Endothelial cell (in vitro differentiated cells): Measurements from ENCODE around the gene TBC1D22B. TPM values are rescaled to one million over a fixed set of nuclear protein-coding genes. Genes with fewer than 3 reads are reported as not detected.

Experiments used
- DNase-seq: peaks from one replicate; pipeline ENCODE4 v3.0.0; 2021; ENCODE audit warnings: low spot score
- H3K27ac Mint-ChIP-seq: one replicate; pipeline ENCODE4 v1.8.0; 2021; ENCODE audit warnings: mixed read lengths, inconsistent platforms; ENCODE audit not compliant: unreplicated experiment
- H3K27me3 Mint-ChIP-seq: one replicate; pipeline ENCODE4 v1.8.0; 2021; ENCODE audit warnings: mild to moderate bottlenecking, moderate library complexity, mixed read lengths, inconsistent platforms; ENCODE audit not compliant: unreplicated experiment
- H3K36me3 Mint-ChIP-seq: one replicate; pipeline ENCODE4 v1.8.0; 2021; ENCODE audit warnings: mild to moderate bottlenecking, low read depth, mixed read lengths, inconsistent platforms; ENCODE audit not compliant: unreplicated experiment
- H3K4me1 Mint-ChIP-seq: one replicate; pipeline ENCODE4 v1.8.0; 2021; ENCODE audit warnings: mild to moderate bottlenecking, mixed read lengths, inconsistent platforms; ENCODE audit not compliant: unreplicated experiment
- H3K4me3 Mint-ChIP-seq: one replicate; pipeline ENCODE4 v1.8.0; 2021; ENCODE audit warnings: mild to moderate bottlenecking, mixed read lengths, inconsistent platforms; ENCODE audit not compliant: unreplicated experiment
- H3K9me3 Mint-ChIP-seq: one replicate; pipeline ENCODE4 v1.8.0; 2021; ENCODE audit warnings: mixed read lengths, inconsistent platforms; ENCODE audit not compliant: unreplicated experiment
- CTCF ChIP-seq: fragments of 200-600 bp; sonication (generic); IDR thresholded peaks from one replicate; pipeline ENCODE4 v1.5.0; 2021; ENCODE audit warnings: antibody characterized with exemption; ENCODE audit not compliant: unreplicated experiment
- total RNA-seq: library from RNA; stranded (reverse); fragmentation: NEBNext Ultra II Directional; extraction: Animal tissue kit (Norgen Biotek cat#: 25700); gene quantifications from one replicate; pipeline ENCODE4 v1.2.1, GENCODE V29; 2021; ENCODE audit not compliant: unreplicated experiment

The TBC1D22B gene
- total RNA-seq, 1 donor from 2014 or later = 11.8 TPM

GRCh38 chr6:37259191-37259590 lies 1.6 kb downstream of the TBC1D22B start:
- peak overlapping the region; percentile 87 for H3K4me3 Mint-ChIP-seq
- peaks cover 24% of the 10 kb centered on the region for H3K4me1 Mint-ChIP-seq
- TF ChIP-seq CTCF = no peak
- H3K27me3 Mint-ChIP-seq = peaks cover 8% of the 10 kb centered on the region
- H3K27ac Mint-ChIP-seq = peak overlapping the region; percentile 98
- H3K9me3 Mint-ChIP-seq = no peaks in the 10 kb centered on the region
- no peak for DNase-seq
- H3K36me3 Mint-ChIP-seq = peaks cover 8% of the 10 kb centered on the region

- peaks cover 2% of the 10 kb centered on the region for H3K36me3 Mint-ChIP-seq
- DNase-seq = no peak
- peaks cover 8% of the 10 kb centered on the region for H3K27me3 Mint-ChIP-seq
- peak overlapping the region; percentile 98 for H3K27ac Mint-ChIP-seq
- peaks cover 28% of the 10 kb centered on the region for H3K4me1 Mint-ChIP-seq
- no peaks in the 10 kb centered on the region for H3K9me3 Mint-ChIP-seq
- H3K4me3 Mint-ChIP-seq = no peak overlapping the region
- no peak for TF ChIP-seq CTCF
Observed at GRCh38 chr6:37260040-37260439, 2.5 kb downstream of the TBC1D22B start.

- H3K27ac Mint-ChIP-seq = no peak overlapping the region
- H3K9me3 Mint-ChIP-seq = no peaks in the 10 kb centered on the region
- DNase-seq = no peak
- H3K27me3 Mint-ChIP-seq = peaks cover 8% of the 10 kb centered on the region
- H3K4me3 Mint-ChIP-seq = no peak overlapping the region
- no peaks in the 10 kb centered on the region for H3K36me3 Mint-ChIP-seq
- TF ChIP-seq CTCF = no peak
- H3K4me1 Mint-ChIP-seq = peaks cover 32% of the 10 kb centered on the region
Observed at GRCh38 chr6:37260444-37260843, 2.9 kb downstream of the TBC1D22B start.

GRCh38 chr6:37261198-37261597 lies 3.6 kb downstream of the TBC1D22B start:
- Mint-ChIP-seq H3K9me3 (no peaks in the 10 kb centered on the region), H3K4me1 (peaks cover 33% of the 10 kb centered on the region), H3K27me3 (peaks cover 8% of the 10 kb centered on the region), H3K27ac (no peak overlapping the region), H3K36me3 (no peaks in the 10 kb centered on the region), H3K4me3 (no peak overlapping the region)
- DNase-seq = no peak
- TF ChIP-seq CTCF = no peak

- Mint-ChIP-seq H3K4me3 (no peak overlapping the region), H3K36me3 (no peaks in the 10 kb centered on the region), H3K4me1 (peaks cover 28% of the 10 kb centered on the region), H3K9me3 (no peaks in the 10 kb centered on the region), H3K27me3 (peaks cover 5% of the 10 kb centered on the region), H3K27ac (no peak overlapping the region)
- no peak for TF ChIP-seq CTCF
- DNase-seq = no peak
Observed at GRCh38 chr6:37262446-37263026, 5.0 kb downstream of the TBC1D22B start.
